ENCODE measurements around the gene PRKRIP1.

- no peak for TF ChIP-seq CTCF (IDR thresholded peaks at IDR 0.05; ENCODE audit: low read depth, low read length, missing input control)
- TF ChIP-seq SP1 (IDR thresholded peaks at IDR 0.05): no peak
- no peak for TF ChIP-seq RXRA (IDR thresholded peaks at IDR 0.05)
- TF ChIP-seq REST (IDR thresholded peaks at IDR 0.05): no peak
- TF ChIP-seq FOXA1 (IDR thresholded peaks at IDR 0.05): no peak
- TF ChIP-seq JUND (IDR thresholded peaks at IDR 0.05): no peak
- no peak for TF ChIP-seq RAD21 (IDR thresholded peaks at IDR 0.05)
These were observed 49.0 kb downstream of the PRKRIP1 start for GRCh38 chr7:102444961-102445673.

Measured in liver (tissue), 3 donors.